Activated naive CD4-positive, alpha-beta T cell treated with anti-CD3 and anti-CD28 coated beads for 36 hours (primary cell): ENCODE data around the gene MAP2K1. TPM values are rescaled to one million over a fixed set of nuclear protein-coding genes. Genes with fewer than 3 reads are reported as not detected.
A peak's percentile ranks its signal among the peaks of the same experiment; 100 is the strongest.
"Not testable (repeated sequence)": the region's sequence is repeated elsewhere in the genome, so short reads cannot be mapped to it uniquely, and the experiment has no call there.

Experiments
- CTCF ChIA-PET: fragments of 350-600 bp; sonication (Branson Sonifier 250); formaldehyde crosslinking; loops from one replicate; lab custom pipeline; 2021; ENCODE audit warnings: antibody characterized with exemption; lab: Charles Lee
- DNase-seq: peaks from one replicate; pipeline ENCODE4 v3.0.0-alpha.2; 2020
- H3K27ac Mint-ChIP-seq: one replicate; pipeline ENCODE4 v1.8.0; 2021; ENCODE audit warnings: mild to moderate bottlenecking, mixed read lengths
- H3K27me3 Mint-ChIP-seq: one replicate; pipeline ENCODE4 v1.8.0; 2021; ENCODE audit warnings: low read depth, mixed read lengths
- H3K36me3 Mint-ChIP-seq: one replicate; pipeline ENCODE4 v1.8.0; 2021; ENCODE audit warnings: low read depth, mixed read lengths
- H3K4me1 Mint-ChIP-seq: one replicate; pipeline ENCODE4 v1.8.0; 2021; ENCODE audit warnings: low read depth, mixed read lengths
- H3K4me3 Mint-ChIP-seq: one replicate; pipeline ENCODE4 v1.8.0; 2021; ENCODE audit warnings: mild to moderate bottlenecking, moderate library complexity, mixed read lengths
- H3K9me3 Mint-ChIP-seq: one replicate; pipeline ENCODE4 v1.8.0; 2021; ENCODE audit warnings: mixed read lengths
- intact Hi-C: fragments of 100-400 bp; cut with micrococcal nuclease; formaldehyde crosslinking; loops from one replicate; pipeline ENCODE4 v1.15.1; 2023
- total RNA-seq, 2 experiments: library from RNA; stranded (reverse); gene quantifications; one replicate each; pipeline ENCODE4 v1.2.3, GENCODE V29; 2021

The MAP2K1 gene
- total RNA-seq, 2 experiments from 2014 or later: 69.6 to 72.6 TPM

DNA sequence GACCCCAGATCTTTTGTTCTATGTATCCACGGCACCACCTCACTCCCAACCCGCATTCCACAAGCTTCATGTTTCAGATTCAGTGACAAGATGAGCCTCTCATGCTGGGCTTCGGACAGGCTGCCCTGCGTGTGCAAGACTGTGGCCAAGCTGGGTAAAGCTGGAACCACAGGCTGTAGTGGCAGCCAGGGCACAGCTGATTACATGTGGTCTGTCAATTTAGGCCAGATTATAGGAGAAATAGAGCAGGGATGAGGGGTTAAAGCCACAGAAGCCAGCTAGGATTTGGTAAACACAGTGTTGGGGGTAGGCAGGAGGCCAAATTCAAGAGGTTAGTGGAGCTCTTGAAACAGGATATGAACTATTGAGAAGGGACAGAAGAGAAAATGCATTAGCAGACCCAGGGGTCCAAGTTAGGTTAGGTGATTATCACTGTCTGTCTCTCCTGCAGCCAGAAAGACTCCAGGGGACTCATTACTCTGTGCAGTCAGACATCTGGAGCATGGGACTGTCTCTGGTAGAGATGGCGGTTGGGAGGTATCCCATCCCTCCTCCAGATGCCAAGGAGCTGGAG lies 97.9 kb downstream of the MAP2K1 start:
- no peak for DNase-seq
- Mint-ChIP-seq H3K4me1 (no peaks in the 10 kb centered on the region), H3K27me3 (no peaks in the 10 kb centered on the region), H3K27ac (no peak overlapping the region), H3K9me3 (no peaks in the 10 kb centered on the region), H3K4me3 (no peak overlapping the region), H3K36me3 (peaks cover 17% of the 10 kb centered on the region)
- intact Hi-C loops: no loop called here
- CTCF ChIA-PET: interaction anchor here (0.6 to 1.0 kb wide), 4 partner anchors 10 to 140 kb away, joined by 3 to 4 read pairs (median 3); partner anchors contain the start of gene SNAPC5

DNA sequence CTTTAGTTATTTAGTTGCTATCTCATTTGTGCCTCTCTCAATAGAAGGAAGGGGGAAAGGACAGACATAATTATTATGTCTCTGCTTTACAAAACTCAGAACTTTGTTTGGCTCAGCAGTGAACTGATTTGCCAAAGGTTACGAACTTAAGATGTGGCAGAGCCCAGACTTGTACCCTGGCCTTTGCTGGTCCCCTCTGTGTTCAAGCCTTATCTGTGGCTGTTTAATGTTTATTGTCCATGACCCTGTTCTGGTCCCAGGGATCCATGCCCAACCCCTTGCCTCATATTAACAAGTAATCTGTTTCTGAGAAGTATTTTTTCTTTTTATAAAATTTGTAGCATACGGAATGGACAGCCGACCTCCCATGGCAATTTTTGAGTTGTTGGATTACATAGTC lies 100.2 kb downstream of the MAP2K1 start:
- Mint-ChIP-seq H3K27ac (no peak overlapping the region), H3K4me1 (peaks cover 3% of the 10 kb centered on the region), H3K9me3 (no peaks in the 10 kb centered on the region), H3K36me3 (peaks cover 14% of the 10 kb centered on the region), H3K4me3 (no peak overlapping the region), H3K27me3 (no peaks in the 10 kb centered on the region)
- DNase-seq: no peak
- intact Hi-C loops: no loop called here
- CTCF ChIA-PET: no interaction called here

DNA sequence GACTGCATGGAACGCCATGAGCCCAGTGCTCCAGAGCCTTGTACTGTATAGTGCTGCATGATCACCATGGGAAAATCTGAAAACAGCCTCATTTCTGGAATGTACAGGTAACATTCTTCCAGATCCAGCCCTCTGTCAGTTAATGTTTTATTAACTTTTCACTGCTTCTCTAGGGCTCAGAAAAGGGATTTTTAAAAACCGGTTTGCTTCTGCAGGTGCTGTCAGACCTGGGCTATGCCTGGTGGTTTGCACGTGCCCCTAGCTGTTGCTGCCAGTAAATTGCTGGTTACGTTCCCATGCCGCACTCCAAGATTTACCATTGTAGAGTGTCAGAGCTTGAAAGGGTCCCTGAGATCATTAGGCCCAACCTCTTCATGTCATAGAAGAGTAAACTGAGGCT lies 101.8 kb downstream of the MAP2K1 start:
- Mint-ChIP-seq H3K4me3 (no peak overlapping the region), H3K27me3 (no peaks in the 10 kb centered on the region), H3K36me3 (peaks cover 18% of the 10 kb centered on the region), H3K4me1 (peaks cover 7% of the 10 kb centered on the region), H3K9me3 (no peaks in the 10 kb centered on the region), H3K27ac (peak overlapping the region; percentile 1)
- intact Hi-C loops: no loop called here
- CTCF ChIA-PET: no interaction called here
- no peak for DNase-seq

DNA sequence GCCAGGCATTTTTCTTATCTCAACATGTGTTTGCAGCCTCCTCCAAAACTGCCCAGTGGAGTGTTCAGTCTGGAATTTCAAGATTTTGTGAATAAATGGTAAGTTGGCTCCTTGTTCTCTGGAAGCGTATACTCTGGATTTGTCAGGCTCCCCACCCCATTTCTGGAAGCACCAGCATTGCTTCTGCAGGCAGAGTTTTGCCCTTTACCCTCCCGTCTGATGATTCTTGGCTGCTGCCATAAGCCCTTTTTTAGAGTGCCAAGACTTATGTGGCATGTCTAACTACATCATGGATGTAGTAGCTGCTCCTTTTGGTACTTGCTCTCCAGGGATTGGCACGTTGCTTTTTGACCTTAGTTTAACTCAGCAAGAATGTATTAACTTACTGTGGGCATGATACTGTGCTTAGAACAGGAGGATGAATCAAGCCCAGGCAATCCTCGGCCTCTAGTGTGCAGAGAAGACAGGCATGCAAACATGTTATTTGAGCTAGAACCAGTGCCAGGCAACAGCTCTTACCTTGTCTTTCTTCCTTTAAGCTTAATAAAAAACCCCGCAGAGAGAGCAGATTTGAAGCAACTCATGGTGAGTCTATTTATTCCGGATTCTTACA lies 102.6 kb downstream of the MAP2K1 start:
- Mint-ChIP-seq H3K4me3 (no peak overlapping the region), H3K27me3 (no peaks in the 10 kb centered on the region), H3K9me3 (no peaks in the 10 kb centered on the region), H3K27ac (peak overlapping the region; percentile 61), H3K36me3 (peaks cover 23% of the 10 kb centered on the region), H3K4me1 (peaks cover 11% of the 10 kb centered on the region)
- intact Hi-C loops: no loop called here
- CTCF ChIA-PET: interaction anchor here (0.6 kb wide), 1 partner anchor 9 kb away, joined by 3 read pairs; the partner anchor contains the start of gene SNAPC5
- DNase-seq: no peak

DNA sequence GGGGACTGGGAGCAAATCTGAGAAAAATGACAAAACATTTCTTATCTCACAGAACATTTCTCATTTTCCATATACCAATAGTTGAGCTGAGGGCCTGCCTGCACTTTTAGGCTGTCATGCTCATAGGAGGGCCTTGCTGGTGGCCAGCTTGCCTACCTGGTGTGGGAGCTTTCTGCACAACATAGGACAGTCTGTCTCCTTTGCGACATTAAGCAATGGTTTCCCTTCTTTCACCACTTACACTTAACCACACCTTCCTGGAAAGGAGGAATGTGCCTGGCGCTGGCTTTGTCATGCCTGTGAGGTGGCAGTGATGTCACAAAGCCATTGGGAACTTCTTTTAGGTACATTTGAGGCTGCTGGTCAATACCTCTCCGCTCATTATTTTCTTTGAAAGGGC lies 105.1 kb downstream of the MAP2K1 start:
- CTCF ChIA-PET: interaction anchor here (0.5 to 1.9 kb wide), 2 partner anchors 105 to 133 kb away, joined by 4 to 5 read pairs; partner anchors contain the start of gene MAP2K1
- no peak overlapping the region for H3K4me3 Mint-ChIP-seq
- DNase-seq: no peak
- H3K36me3 Mint-ChIP-seq: peaks cover 32% of the 10 kb centered on the region
- peak overlapping the region; percentile 61 for H3K27ac Mint-ChIP-seq
- no peaks in the 10 kb centered on the region for H3K9me3 Mint-ChIP-seq
- H3K27me3 Mint-ChIP-seq: no peaks in the 10 kb centered on the region
- peaks cover 28% of the 10 kb centered on the region for H3K4me1 Mint-ChIP-seq
- intact Hi-C loops: loop anchor here (10.0 kb wide), 1 partner anchor 1187 kb away; the partner anchor contains the start of gene RNU5B-1

DNA sequence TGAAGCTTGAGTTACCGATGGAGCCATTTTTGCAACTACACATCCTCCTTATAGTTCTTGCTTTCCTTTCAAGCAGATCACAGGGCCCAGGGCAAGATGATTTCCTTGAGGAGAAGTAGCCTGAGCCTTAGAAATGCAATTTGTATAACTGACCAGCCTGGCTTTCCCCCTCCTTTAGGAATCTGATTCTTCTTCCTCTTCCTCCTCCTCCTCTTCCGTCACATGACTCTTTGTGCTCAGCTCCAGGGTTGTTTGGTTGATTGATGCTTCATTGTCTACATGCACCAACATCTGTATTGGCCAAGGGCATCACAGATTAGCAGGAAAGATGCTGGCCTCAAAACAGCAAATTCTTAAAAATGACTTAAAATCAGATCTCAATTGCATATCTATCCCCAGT lies 107.5 kb downstream of the MAP2K1 start:
- no peak for DNase-seq
- CTCF ChIA-PET: interaction anchor here (1.1 kb wide), 1 partner anchor 9 kb away, joined by 4 read pairs; no protein-coding TSS in a partner anchor
- Mint-ChIP-seq H3K9me3 (no peaks in the 10 kb centered on the region), H3K27ac (peak overlapping the region; percentile 25), H3K4me1 (peaks cover 36% of the 10 kb centered on the region), H3K4me3 (no peak overlapping the region), H3K36me3 (peaks cover 42% of the 10 kb centered on the region), H3K27me3 (no peaks in the 10 kb centered on the region)
- intact Hi-C loops: loop anchor here (10.0 kb wide), 1 partner anchor 1189 kb away; the partner anchor contains the start of gene RNU5B-1

DNA sequence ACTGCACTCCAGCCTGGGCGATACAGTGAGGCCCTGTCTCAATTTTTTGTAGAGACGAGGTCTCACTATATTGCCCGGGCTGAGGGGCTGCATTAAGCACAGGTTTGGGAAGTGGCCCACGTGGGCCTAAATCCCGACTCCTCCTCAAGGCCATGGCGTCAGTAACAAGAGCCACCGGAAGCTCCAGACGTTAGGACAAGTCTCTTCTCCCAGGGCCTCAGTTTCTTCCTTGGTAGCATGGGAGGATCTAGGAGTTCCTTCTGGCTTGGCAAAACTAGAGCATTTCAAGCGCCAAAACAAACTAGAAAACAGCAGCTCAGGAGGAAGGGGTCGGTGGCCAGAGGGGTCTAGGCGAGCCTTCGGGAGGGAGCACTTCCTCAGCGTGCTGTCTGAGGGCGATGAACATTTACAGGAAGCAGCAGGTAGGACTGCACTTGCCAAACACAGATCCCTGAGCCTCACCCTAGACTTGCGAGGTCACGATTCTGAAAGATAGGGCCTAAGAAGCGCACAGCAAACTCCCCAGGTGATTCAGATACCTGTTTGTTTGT lies 110.3 kb downstream of the MAP2K1 start:
- CTCF ChIA-PET: interaction anchor here (0.7 to 5.9 kb wide), 11 partner anchors 9 to 246 kb away, joined by 3 to 40 read pairs (median 5); partner anchors contain the start of genes MAP2K1, TIPIN and ZWILCH
- peak overlapping the region; percentile 89 for H3K4me3 Mint-ChIP-seq
- H3K36me3 Mint-ChIP-seq: peaks cover 60% of the 10 kb centered on the region
- no peaks in the 10 kb centered on the region for H3K27me3 Mint-ChIP-seq
- no peak for DNase-seq
- H3K4me1 Mint-ChIP-seq: peaks cover 55% of the 10 kb centered on the region
- H3K27ac Mint-ChIP-seq: peak overlapping the region; percentile 95
- intact Hi-C loops: loop anchor here (1.0 to 10.0 kb wide), 7 partner anchors 8 to 1192 kb away; partner anchors contain the start of genes MAP2K1, RNU5B-1, TIPIN and ZWILCH
- H3K9me3 Mint-ChIP-seq: no peaks in the 10 kb centered on the region

DNA sequence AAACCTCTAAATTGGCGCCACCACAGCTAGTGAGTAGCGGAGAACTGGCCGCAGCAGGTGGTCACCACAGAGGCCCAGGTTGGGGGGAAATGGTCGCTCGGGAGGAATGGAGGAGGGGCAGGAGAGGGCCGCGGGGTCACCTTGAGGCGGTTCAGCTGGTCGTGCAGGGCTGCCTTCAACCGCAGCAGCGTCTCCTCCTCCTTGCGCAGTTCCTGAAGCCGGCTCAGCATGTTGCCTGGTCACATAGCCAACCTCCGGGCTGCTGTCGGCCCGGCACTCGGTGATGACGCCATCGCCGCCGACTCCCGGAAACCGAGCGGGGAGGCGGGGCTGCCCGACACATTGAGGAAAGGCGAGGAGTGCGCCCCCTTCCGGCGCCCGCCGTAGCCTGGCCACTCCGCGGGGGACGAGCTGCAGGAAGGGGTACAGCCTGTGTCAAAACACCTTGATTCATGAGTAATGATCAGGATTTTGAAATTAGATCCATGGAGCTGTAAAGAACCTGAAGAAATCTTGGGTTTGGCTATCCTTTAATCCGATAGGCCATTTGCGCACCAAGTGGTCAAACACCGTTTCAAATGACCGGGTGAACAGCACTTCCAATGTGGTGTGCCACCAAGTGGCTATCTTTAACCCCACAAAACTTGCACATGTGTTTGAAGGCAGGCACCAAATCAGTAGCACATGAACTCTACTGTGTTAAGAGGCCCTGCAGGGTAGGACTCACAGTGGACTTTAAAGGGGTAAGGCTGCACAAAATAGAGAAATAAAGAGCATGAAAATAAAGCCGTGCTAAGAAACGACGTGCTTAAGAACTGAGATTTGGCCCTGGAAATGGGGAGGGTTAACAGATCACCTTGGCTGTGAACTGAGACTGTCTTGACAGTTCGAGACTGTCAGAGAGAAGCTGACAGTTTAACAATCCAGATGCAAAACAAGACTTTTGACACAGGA lies 111.1 kb downstream of the MAP2K1 start, which contains the start of gene SNAPC5:
Gene SNAPC5, minus strand, starts transcription at position 261 of the 954 bp plus-strand sequence. Its CDS starts 31 bp downstream, at position 230.
- CTCF ChIA-PET: interaction anchor here (0.7 to 5.9 kb wide), 21 partner anchors 8 to 247 kb away, joined by 3 to 40 read pairs (median 4); partner anchors contain the start of genes MAP2K1, TIPIN and ZWILCH
- peak; percentile 98 for DNase-seq
- H3K27me3 Mint-ChIP-seq: no peaks in the 10 kb centered on the region
- H3K4me1 Mint-ChIP-seq: peaks cover 60% of the 10 kb centered on the region
- H3K4me3 Mint-ChIP-seq: peak within 1 kb of the TSS; percentile 89
- peak within 1 kb of the TSS; percentile 95 for H3K27ac Mint-ChIP-seq
- intact Hi-C loops: loop anchor here (1.0 to 10.0 kb wide), 8 partner anchors 8 to 1193 kb away; partner anchors contain the start of genes MAP2K1, MEGF11, RNU5B-1 and TIPIN
- H3K9me3 Mint-ChIP-seq: no peaks in the 10 kb centered on the region
- H3K36me3 Mint-ChIP-seq: peaks cover 65% of the 10 kb centered on the region

DNA sequence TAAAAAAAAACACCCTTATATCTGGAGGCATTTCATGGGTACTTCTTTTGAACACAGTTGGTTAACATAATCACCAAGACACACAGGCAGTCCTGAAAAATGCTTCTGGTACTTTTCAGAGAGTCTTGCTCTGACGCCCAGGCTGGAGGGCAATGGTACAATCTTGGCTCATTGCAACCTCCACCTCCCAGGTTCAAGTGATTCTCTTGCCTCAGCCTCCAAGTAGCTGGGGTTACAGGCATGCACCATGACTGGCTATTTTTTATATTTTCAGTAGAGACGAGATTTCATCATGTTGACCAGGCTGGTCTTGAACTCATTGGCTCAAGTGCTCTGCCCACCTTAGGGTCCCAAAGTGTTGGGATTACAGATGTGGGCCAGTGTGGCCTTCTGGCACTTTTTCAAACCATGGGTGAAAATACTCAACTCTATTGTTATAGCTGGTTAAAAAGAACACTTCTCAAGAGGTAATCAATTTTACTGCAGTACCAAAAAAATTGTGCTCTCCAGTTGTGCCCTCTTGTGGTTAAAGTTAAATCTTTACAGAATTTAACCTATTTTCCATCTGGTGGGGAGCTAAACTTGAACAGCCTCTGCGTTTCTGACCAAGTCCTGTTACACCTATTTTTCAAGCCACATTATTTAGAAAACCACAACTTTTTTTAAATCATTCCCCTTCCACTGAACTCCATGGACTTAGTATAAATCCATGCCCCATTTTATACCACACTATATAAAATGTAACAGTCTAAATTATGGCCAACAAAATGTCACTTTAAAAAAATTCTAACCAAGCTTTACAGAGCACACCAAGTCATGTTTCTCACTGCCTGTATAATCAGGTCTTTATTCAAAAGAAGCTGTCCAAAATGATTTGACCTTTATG lies 112.0 kb downstream of the MAP2K1 start:
- peak overlapping the region; percentile 95 for H3K27ac Mint-ChIP-seq
- H3K27me3 Mint-ChIP-seq: no peaks in the 10 kb centered on the region
- H3K4me3 Mint-ChIP-seq: no peak overlapping the region
- intact Hi-C loops: loop anchor here (2.0 to 10.0 kb wide), 3 partner anchors 96 to 1194 kb away; partner anchors contain the start of genes MEGF11 and RNU5B-1
- H3K9me3 Mint-ChIP-seq: no peaks in the 10 kb centered on the region
- CTCF ChIA-PET: interaction anchor here (0.7 to 5.9 kb wide), 18 partner anchors 8 to 248 kb away, joined by 3 to 40 read pairs (median 4); partner anchors contain the start of genes MAP2K1, TIPIN and ZWILCH
- DNase-seq: peak; percentile 14
- peaks cover 61% of the 10 kb centered on the region for H3K4me1 Mint-ChIP-seq
- peaks cover 69% of the 10 kb centered on the region for H3K36me3 Mint-ChIP-seq

DNA sequence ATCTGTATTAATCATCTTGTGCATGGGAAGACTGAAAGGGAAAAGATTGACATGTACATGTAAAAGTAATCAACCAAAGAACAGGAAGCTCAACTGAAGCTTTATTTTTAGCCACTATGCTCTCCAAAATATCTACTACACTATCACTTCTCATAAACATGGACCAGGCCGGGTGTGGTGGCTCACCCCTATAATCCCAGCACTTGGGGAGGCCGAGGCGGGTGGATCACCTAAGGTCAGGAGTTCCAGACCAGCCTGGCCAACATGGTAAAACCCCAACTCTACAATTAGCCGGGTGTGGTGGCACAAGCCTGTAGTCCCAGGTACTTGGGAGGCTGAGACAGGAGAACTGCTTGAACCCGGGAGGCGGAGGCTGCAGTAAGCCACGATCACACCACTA lies 113.6 kb downstream of the MAP2K1 start:
- Mint-ChIP-seq H3K4me1 (peaks cover 54% of the 10 kb centered on the region), H3K27ac (peak overlapping the region; percentile 98), H3K36me3 (peaks cover 71% of the 10 kb centered on the region)
- H3K27me3 Mint-ChIP-seq, intact Hi-C loops, DNase-seq, H3K4me3 Mint-ChIP-seq, H3K9me3 Mint-ChIP-seq: not testable (repeated sequence)
- CTCF ChIA-PET: interaction anchor here (0.6 to 5.9 kb wide), 2 partner anchors 114 to 122 kb away, joined by 4 to 40 read pairs; partner anchors contain the start of gene MAP2K1
